NCI-H345 treated with DMSO at 0.1 percent for 48 hours (cell line): Measurements from ENCODE around the gene ADAMTS13.
"Not testable (repeated sequence)": the region's sequence is repeated elsewhere in the genome, so short reads cannot be mapped to it uniquely, and the experiment has no call there.

Experiments
- DNase-seq: peaks from one replicate; lab custom pipeline; 2025; ENCODE audit not compliant: unreplicated experiment; lab: John Stamatoyannopoulos, UW

The ADAMTS13 gene

DNA sequence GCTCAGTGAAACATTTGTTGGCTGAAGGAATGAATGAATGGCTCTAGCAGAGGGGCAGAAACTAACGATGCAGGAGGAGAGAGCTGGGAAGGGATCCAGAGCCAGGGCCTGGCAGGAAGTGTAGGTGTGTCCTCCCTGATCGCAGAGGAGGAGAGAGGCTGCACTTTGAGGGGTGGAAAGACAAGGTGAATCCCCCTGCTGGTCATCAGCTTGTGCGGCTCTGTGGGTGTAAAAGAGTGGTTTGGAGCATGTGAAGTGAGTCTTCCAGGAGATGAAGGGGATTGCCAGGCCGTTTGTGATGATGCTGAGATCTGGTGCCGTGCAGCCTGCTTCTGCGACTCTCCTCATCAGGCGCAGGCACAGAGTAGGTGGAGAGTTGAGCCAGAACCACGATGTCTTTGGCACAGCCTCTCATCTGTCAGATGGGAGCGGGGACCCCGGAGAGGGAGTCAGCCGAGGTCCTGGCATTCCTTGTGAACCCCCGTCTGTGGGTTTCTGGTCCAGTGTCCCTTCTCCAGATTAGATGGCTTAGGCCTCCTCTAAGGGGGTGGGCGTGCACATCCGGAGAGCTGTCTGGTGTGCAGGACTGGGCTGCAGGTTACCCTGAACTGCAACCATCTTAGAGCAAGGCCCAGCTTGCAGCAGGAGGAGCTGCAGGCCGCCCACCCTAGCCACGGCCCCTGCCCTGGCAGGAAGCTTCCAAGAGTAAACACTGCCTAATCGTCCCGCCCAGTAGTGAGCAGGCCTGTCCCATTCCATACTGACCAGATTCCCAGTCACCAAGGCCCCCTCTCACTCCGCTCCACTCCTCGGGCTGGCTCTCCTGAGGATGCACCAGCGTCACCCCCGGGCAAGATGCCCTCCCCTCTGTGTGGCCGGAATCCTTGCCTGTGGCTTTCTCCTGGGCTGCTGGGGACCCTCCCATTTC lies at the start of gene ADAMTS13:
Gene ADAMTS13, plus strand, starts transcription at position 753 of the 928 bp plus-strand sequence. Its CDS starts 77 bp downstream, at position 830.
- no peak for DNase-seq

DNA sequence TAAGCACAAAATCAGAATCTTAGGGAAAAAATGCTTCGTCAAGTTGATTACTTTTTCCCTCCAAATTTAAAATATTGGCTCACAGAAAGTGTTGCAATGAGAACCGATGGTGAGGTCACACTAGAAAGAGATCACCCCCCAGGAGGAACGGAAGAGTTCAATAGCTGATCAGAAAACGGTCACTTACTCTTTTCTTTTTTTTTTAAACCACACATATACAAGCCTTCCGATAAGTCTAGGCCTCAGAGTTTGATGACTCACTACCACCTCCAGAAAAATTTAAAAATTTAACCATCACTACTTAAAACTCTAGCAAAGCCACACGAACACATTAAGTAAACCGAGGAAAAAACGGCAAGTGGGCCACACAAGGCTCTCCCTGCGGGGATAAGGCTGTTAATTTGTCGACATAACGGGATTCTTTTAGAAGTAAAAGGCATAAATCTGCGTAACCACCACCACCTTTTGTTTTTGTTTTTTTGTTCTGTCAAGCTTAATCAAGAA lies 47.5 kb upstream of the ADAMTS13 start:
- DNase-seq = no peak

DNA sequence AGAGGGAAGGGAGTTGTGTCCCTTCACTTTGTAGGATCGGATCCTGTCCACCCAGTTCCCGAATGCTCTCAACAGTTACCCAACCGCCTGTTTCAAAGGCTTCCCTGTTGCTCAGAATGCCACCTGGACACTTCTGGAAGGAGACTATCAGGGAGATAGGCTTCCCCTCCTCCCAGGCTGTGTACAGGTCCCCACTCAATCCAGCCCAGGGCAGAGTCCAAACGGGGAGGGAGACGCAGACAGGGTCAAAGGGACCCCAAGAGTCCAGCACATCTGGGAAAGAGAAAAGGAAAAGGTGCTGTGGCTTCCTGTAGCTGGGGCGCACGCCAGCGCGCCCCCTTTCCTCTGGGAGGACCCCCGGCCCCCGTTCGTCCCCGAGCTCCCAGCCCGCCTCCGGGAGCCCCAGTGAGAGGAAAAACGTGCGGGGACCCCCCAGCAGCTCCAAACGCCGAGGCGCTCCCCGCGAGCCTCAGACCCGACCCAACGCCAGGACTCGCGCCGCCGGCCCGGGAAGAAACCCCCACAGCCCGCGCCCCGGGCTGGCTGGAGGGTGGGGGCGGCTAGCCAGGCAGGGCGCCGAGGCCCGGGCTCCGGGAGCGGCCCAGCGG lies 46.9 kb upstream of the ADAMTS13 start:
- DNase-seq = no peak

DNA sequence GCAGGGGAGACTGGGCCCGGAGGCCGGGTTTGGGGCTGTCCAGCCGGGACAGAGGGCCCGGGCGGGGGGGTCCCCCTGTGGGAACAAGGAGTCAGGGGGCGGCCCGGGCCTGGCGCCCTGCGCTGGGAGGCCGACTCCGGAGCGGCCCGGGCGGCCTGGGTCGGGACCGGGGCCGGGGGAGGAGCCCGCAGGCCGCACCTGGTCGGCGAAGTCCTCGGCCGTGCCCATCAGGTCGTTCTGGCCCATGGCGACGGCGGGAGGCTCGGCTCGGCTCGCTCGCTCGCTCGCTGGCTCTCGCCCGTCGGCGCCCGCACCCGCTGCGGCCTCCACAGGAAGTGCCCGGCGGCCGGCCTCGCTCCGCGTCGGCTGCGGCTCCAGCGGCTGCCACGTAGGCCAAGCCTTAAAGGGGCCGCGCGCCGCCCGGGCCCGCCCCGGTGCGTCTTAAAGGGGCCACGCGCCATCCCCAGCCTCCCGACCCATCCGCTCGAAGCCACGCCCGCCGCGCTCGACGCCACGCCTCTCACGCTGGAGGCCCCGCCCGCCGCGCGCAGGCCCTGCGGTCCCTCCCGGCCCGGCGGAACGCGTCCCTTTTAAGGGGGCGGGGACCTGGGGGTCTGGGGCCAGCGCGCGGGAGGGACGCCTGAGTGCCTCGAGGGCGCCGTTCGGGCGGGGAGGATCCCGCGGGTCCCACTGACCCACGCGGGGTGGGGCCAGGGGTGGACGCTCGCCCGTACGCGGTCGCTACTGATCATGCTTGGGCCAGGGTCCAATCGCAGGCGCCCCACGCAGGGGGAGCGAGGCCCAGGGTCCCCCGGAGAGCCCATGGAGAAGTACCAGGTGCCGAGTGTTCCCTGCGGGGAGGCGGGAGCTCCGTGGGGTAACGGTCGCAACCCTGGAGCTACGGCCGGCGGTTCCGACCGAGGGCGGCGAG lies 46.2 kb upstream of the ADAMTS13 start, which contains the start of the genes STKLD1 and SURF4:
Gene STKLD1, plus strand, starts transcription at position 643 of the 931 bp plus-strand sequence. Its CDS starts 108 bp downstream, at position 751.
Gene SURF4, minus strand, starts transcription at position 337 of the 931 bp plus-strand sequence. Its CDS starts 91 bp downstream, at position 246.
- peak; percentile 82 for DNase-seq

DNA sequence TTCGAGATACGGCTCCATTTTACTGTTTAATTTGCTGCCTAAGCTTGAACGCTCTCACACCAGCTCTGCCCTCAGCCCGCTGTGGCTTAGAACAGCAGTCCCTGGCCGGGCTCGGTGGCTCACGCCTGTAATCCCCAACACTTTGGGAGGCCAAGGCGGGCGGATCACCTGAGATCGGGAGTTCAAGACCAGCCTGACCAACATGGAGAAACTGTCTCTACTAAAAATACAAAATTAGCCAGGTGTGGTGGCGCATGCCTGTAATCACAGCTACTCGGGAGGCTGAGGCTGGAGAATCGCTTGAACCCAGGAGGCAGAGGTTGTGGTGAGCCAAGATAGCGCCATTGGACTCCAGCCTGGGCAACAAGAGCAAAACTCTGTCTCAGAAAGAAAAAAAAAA lies 44.9 kb upstream of the ADAMTS13 start:
- DNase-seq = not testable (repeated sequence)

DNA sequence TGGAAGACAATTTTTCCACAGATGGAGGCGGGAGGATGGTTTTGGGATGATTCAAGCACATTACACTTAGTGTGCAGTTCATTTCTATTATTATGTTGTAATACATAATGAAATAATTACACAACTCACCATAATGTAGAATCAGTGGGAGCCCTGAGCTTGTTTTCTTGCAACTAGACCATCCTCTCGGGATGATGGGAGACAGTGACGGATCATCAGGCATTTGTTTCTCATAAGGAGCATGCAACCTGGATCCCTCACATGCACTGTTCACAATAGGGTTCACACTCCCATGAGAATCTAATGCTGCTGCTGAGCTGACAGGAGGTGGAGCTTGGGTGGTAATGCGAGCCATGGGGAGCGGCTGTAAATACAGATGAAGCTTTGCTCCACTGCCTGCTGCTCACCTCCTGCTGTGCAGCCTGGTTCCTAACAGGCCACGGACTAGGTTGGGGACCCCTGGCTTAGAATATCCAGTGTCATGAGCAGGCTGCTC lies 44.4 kb upstream of the ADAMTS13 start:
- DNase-seq = no peak

DNA sequence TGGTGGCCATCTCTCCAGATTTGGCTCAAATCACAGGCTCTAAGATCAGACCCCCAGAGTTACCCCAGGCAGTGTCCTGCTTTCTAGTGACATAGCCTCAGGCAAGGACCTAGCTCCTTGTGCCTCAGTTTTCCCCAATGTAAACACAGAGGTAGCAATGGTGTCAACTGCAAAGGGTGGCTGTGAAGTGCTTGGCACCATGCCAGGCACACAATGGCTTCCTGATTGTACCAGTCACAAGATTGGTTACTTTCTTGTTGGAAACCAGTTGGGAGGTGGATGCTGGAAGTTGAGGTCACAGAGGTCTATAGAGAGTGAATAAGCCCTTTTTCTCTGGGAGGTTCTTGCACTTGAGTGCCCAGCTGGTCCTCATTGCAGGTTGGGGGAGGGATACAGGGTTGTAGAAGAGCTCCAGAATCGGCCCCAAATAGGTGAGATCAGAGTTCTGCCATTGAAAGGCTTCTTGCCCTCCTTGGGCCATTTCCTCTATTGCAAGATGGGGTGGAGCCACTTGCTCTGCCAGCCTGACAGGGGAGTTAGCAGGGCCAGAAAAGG lies 43.7 kb upstream of the ADAMTS13 start:
- no peak for DNase-seq

DNA sequence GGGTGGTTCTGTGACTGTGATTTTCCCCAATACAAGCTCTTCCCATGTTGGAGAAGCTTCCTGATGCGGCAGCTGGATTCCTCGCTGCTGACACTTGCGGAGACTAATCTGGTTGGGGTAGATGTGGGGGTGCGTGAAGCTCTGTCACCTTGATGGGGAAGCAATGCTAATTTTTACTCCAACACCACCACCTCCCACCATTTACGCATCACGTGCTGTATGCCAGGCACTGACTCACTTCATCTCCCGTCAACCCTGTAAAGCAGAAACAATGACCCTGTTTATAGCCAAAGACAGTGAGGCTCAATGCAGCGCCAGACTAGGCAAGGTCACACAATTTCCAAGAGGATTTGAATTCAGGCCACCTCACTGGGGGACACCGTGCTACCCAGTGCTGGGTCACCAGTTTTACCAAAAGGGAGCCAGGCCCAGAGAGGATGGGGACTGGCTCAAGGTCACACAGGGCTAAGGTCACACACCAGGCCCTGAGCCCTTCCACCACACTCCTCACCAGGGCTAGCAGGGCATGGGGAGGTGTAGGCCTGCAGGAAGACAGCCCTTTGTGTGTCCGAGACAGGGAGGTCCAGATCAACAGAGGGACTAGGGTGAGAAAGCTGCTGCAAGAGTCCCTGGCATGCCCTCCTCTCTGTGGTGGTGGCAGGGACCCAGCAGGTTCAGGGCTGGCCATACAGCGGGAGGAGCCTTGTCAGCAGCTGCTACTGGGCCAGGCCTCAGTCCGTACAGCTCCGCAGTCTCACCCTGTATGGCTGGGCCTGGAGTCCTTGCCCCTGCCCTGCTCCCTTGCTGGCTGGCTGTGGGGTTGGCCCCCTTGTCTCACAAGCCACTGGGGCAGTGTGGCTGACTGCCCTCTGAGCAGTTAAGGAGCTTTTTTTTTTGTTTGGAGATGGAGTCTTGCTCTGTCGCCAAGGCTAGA lies 42.7 kb upstream of the ADAMTS13 start:
- DNase-seq = no peak

DNA sequence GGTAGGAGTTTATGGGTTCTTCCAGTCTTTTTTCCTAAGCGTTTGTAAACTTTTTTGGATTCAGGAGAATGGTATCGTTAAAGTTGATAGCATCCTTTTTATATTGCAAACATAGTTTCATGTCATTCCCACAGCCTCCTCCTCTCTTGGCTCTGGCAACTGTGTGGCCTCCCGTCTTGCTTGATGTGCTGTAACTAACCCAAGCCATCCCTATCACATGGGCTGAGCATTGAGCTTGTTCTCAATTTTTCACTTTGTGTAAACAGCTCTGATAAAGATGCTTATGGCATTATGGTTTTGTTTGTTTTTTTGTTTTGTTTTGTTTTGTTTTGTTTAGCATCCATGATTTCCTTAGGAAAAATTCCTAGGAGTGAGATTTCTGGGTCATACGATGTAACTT lies 41.4 kb upstream of the ADAMTS13 start:
- DNase-seq = no peak

DNA sequence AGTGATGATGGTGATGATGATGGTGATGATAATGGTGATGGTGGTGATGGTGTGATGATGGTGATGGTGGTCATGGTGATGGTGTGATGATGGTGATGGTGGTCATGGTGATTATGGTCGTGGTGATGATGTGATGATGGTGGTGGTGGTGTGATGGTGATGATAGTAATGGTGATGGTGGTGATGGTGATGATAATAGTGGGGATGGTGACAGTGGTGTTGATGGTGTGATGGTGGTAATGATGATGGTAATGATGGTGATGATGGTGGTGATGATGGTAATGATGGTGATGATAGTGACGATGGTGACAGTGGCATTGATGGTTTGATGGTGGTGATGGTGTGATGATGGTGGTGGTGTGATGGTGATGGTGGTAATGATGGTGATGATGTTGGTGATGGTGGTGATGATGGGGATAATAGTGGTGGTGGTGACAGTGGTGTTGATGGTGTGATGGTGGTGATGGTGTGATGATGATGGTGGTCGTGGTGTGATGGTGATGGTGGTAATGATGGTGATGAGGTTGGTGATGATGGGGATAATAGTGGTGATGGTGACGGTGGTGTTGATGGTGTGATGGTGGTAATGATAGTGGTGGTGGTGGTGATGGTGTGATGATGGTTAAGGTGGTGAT lies 39.5 kb upstream of the ADAMTS13 start:
- no peak for DNase-seq

DNA sequence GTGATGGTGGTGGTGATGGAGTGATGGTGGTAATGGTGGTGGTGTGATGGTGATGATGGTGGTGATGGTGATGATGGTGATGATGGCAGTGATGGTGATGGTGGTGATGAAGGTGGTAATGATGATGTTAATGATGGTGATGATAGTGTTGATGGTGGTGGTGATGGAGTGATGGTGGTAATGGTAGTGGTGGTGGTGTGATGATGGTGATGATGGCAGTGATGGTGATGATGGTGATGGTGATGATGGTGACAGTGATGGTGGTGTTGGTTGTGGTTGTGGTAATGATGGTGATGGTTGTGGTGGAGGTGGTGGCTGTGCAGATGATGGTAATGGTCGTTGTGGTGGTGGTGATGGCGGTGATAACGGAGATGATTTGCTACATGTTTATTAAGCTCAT lies 38.7 kb upstream of the ADAMTS13 start:
- no peak for DNase-seq

DNA sequence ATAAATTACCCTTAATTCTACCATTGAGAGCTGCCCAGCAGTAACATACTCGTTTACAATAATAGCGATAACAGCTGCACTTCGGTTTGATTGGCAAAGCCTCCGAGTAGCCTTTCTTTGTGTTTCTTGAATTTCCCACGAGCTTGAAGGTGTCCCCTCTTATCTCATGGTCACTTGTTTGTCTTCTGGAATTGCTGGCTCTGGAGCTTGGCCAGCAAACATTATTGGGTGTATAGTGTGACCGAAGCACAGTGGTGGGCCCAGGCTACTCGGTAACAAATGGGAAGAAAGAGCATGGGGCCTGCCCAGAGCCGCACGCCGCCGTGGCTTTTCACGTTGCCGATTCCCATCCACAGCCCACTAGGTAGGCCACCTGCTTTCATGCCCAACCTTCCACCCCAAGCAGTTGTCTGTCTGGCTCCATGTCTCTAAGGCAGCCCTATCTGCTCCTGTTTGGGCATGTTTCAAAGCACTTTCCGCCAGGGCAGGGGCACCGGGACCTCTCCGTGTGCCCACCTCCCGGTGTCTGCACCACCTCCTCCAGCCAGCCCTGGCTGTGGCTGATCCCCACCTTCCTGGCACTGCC lies 37.3 kb upstream of the ADAMTS13 start:
- DNase-seq = no peak

DNA sequence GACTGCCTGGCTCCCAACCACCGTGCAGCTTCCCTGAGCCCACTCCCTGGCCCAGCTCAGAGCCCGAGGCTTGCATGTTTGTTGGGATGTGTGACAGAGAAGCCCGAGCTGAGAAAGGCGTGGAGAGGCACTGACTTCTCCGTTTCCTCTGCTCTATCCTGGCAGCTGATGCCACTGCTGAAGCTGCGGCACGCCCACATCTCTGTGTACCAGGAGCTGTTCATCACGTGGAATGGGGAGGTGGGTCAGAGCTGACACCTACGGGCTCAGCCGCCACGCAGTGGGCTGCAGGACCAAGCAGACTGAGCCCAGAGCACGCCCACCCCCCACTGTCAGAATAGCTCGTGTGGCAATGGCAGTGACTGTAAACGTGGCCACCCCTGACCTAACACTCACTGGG lies 36.7 kb upstream of the ADAMTS13 start:
- DNase-seq = no peak

DNA sequence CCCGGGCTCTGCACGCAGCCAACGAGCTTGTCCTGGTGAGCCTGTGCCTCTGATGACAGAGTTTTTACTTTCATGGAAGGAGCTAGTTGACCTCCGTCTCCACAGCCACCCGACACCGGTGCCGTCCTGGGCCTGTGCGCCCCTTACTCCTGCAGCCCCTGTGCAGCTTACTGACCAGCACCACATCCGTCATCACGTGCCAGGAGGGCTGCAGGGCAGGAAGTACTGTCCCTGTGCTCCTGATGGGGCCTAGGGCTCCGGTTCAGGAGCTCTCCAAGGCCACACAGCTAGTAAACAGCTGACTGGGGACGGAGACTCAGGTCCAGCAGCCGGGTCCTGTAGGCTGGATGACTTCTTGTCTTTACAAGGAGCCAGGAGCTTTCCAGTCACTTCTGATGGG lies 35.8 kb upstream of the ADAMTS13 start:
- DNase-seq = no peak

DNA sequence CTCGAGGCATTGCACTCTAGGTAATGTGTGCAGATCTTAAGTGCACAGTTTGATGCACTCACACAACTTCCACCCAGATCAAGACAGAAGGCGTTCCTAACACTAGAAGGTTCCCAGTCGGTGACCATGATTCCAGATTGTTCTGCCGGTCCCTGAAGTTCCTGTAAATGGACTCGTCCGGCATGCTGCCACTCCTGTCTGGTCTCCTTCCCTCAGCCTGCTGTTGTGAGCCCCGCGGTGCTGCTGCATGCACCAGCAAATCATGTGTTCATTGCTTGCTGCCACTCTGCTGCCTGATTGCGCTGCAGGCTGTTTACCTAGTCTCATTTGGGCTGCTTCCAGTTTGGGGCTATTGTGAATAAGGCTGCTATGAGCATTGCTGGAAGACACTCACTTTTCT lies 34.5 kb upstream of the ADAMTS13 start:
- DNase-seq = peak; percentile 52

DNA sequence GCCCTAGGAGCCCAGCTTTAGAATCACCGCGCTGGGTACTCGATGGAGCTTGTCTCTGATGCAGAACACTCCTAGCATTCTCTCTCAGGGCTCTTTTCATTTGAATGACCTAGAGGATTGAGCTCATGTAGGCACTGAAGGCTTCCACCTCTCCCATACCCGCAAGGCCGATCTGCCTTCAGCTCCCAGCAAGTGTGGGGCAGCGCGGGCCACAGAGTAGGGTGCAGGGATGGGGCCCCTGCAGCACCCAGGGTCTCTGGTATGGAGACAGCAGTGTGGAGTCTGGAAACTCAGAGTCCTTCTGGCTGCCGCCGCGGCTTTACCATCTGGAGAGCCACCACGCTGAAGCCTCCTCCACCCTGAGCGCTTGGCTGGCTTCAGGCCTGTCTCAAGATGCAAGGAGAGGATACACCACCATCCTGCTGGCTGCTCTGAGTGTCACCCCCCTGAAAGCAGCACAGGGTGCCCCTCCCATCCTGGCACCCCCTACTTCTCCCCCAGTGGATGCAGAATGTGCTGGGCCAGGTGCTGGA lies 33.1 kb upstream of the ADAMTS13 start:
- DNase-seq = no peak

DNA sequence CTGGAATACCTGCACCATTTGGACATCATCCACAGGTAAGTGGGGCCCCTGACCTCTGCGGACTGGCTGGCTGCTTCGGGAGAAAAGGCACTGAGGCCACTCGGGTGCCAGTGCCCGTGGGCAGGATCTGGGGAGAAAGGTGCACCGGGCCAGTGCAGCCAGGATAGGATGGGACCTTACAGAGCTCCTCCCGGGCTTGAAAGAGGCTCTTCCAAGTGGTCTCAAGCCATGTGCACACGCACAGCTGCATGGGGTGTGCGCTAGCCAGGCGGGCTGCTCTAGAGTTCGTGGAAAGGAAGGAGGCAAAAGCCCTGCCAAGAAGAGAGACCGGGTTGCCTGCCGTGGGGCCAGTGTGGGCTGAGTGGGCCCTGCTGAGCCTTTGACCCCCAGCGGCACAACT lies 32.6 kb upstream of the ADAMTS13 start:
- no peak for DNase-seq

DNA sequence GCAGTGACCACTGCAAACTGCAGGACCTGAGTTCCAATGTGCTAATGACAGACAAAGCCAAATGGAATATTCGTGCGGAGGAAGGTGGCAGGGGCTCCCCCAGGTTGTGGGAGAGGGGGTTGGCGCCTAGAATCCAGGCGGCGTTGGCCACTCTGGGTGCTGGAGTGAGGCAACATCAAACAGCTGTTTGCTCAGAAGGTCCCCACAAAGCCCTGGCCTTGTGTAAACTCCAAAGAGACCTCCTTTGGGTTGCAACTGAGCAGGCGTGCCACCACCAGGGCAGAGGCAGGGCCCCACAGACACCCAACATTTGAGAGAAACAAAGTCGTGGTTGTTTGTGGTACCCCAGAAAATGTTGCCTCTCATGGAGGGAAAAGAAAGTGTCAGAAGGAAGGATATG lies 31.5 kb upstream of the ADAMTS13 start:
- no peak for DNase-seq
